Measurements from ENCODE around the gene SERGEF. TPM values are rescaled to one million over a fixed set of nuclear protein-coding genes. Genes with fewer than 3 reads are reported as not detected.

Gene SERGEF
- total and polyA plus RNA-seq, 9 donors: 42.0 to 76.3 (median 59.7) TPM

- WGBS, 3 donors: 96 to 99% (median 98%) methylated on average over 3 of the region's 3 CpGs
- no peaks in the 10 kb centered on the region for H3K9me3 ChIP-seq
- H3K36me3 ChIP-seq: no peaks in the 10 kb centered on the region
- intact Hi-C loops (cut with DNase I): no loop called here
- no peaks in the 10 kb centered on the region for H3K4me1 ChIP-seq (ENCODE audit: insufficient read depth)
- DNase-seq: no peak
- no peak for TF ChIP-seq EP300 (IDR thresholded peaks at IDR 0.05)
- no peak for TF ChIP-seq CTCF (IDR thresholded peaks at IDR 0.05)
- TF ChIP-seq POLR2A (IDR thresholded peaks at IDR 0.05): no peak
- H3K27ac ChIP-seq: no peak overlapping the region
- no peaks in the 10 kb centered on the region for H3K27me3 ChIP-seq
- no peak overlapping the region for H3K4me3 ChIP-seq
These were observed 97.2 kb downstream of the SERGEF start for GRCh38 chr11:17915500-17916143.

- Histone ChIP-seq H3K4me3 (no peak overlapping the region), H3K4me1 (ENCODE audit: insufficient read depth) (no peaks in the 10 kb centered on the region), H3K27ac (no peak overlapping the region), H3K36me3 (no peaks in the 10 kb centered on the region), H3K9me3 (no peaks in the 10 kb centered on the region), H3K27me3 (no peaks in the 10 kb centered on the region)
- intact Hi-C loops (cut with DNase I): no loop called here
- WGBS, 3 donors: 95 to 97% (median 95%) methylated on average over 4 of the region's 4 CpGs
- TF ChIP-seq EP300 (IDR thresholded peaks at IDR 0.05) (no peak), CTCF (IDR thresholded peaks at IDR 0.05) (no peak), POLR2A (IDR thresholded peaks at IDR 0.05) (no peak)
- DNase-seq: no peak
These were observed 97.9 kb downstream of the SERGEF start for GRCh38 chr11:17914957-17915356.

DNA sequence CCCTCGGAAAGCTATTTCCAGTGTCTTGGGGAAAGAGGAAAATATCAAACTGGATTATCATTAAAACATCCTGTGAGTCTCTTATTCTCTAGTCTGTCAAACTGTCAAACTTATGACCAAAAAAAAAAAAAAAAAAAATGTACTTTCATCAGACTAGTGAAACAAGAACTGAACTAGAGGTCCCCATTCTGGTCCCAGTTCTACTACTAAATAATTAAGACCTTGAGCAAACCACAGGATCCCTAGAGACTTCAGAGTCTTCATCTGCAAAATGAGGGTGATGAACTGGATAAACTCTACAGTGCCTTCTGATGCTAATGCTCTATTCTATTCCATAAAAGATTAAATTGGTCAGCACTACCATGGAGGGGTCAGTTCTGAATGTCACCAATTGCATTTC lies 105.8 kb downstream of the SERGEF start:
- TF ChIP-seq EP300 (IDR thresholded peaks at IDR 0.05) (no peak), POLR2A (IDR thresholded peaks at IDR 0.05) (no peak), CTCF (IDR thresholded peaks at IDR 0.05) (no peak)
- Histone ChIP-seq H3K27me3 (no peaks in the 10 kb centered on the region), H3K36me3 (no peaks in the 10 kb centered on the region), H3K9me3 (no peaks in the 10 kb centered on the region), H3K4me3 (no peak overlapping the region), H3K27ac (no peak overlapping the region), H3K4me1 (ENCODE audit: insufficient read depth) (no peaks in the 10 kb centered on the region)
- DNase-seq: no peak
- intact Hi-C loops (cut with DNase I): no loop called here
- WGBS, 3 donors: 90 to 100% (median 93%) methylated on average over 1 of the region's 1 CpG

DNA sequence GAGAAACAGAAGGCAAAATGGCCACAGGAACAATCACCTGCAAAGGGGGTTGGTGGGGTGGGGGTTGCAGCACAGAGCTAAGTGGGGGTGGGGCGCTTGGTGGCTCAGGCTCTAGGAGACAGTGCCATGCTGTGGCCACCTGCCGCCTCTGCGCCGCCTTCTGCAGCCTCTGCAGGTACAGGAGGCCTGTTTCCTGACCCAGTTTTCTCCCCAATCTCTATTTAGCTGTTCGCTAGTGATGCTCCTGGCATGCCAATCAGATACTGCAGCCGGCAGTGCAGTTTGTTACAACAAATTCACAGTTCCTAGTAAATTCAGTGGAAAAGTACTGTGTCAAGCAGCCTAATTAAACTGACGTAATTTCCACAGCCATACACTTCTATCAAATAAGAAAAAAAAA lies 106.4 kb downstream of the SERGEF start:
- DNase-seq: no peak
- Histone ChIP-seq H3K36me3 (no peaks in the 10 kb centered on the region), H3K9me3 (no peaks in the 10 kb centered on the region), H3K27me3 (no peaks in the 10 kb centered on the region), H3K4me1 (ENCODE audit: insufficient read depth) (no peaks in the 10 kb centered on the region), H3K4me3 (no peak overlapping the region), H3K27ac (no peak overlapping the region)
- WGBS, 3 donors: 83 to 94% (median 86%) methylated on average over 7 of the region's 7 CpGs
- intact Hi-C loops (cut with DNase I): no loop called here
- TF ChIP-seq POLR2A (IDR thresholded peaks at IDR 0.05) (no peak), EP300 (IDR thresholded peaks at IDR 0.05) (no peak), CTCF (IDR thresholded peaks at IDR 0.05) (no peak)

All from ovary (tissue), 9 donors.